Measurements from ENCODE around the gene SEMA4A. TPM values are rescaled to one million over a fixed set of nuclear protein-coding genes. Genes with fewer than 3 reads are reported as not detected.

Gene SEMA4A
- total RNA-seq, 2 donors from 2014 or later, result 21.7 to 58.1 TPM

DNA sequence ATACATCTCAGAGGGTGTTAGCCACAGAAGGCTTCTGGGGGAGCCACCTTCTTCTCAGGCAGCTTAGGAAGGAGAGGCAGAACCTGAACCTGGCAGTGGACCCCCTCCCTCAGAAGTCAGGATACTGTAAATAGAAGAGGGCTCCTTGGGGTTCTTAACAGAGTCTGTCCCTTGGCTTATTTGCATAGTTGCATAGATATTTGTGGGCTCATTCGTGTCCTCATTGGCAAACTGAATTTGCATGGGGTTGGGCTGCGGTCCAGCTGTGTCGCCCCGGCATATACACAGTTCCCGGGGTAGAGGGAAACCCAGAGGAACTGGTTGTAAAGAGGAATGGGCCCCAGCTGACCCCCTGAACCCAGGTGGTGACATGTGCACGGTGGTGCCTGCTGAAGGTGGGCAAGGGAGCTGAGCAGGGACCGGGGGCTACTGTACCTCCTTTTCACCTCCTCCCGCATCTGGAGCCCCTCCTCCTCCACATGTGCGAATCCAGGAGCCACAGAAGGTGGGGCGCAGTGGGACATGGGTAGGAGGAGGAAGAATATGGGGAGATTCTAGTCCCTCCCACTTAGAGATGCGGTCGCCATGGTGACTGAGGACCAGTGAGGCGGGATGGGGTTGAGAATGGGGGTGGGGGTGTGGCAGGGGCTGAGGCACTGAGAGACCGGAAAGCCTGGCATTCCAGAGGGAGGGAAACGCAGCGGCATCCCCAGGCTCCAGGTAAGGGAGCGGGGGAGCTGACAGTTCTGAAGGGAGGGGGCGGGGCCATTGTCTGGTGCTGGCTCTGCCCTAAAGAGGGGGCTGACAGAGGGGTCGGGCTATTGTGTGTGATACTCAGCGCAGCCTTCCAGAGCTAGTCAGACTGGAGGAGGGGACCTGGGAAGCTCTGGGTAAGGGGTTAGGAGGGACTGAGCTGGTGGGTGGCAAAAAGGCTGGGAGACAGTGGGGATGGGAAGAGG is 3.7 kb upstream of the SEMA4A start:
- Mint-ChIP-seq H3K4me1 (peaks cover 52% of the 10 kb centered on the region), H3K36me3 (ENCODE audit: low read depth) (peaks cover 5% of the 10 kb centered on the region), H3K27ac (peak overlapping the region; percentile 97), H3K27me3 (no peaks in the 10 kb centered on the region), H3K4me3 (peak overlapping the region; percentile 84)
- H3K9me3 ChIP-seq (ENCODE audit: control insufficient read depth, low read length, poor library complexity, severe bottlenecking), result no peaks in the 10 kb centered on the region
- ATAC-seq (peak; percentile 1), DNase-seq (no peak)

DNA sequence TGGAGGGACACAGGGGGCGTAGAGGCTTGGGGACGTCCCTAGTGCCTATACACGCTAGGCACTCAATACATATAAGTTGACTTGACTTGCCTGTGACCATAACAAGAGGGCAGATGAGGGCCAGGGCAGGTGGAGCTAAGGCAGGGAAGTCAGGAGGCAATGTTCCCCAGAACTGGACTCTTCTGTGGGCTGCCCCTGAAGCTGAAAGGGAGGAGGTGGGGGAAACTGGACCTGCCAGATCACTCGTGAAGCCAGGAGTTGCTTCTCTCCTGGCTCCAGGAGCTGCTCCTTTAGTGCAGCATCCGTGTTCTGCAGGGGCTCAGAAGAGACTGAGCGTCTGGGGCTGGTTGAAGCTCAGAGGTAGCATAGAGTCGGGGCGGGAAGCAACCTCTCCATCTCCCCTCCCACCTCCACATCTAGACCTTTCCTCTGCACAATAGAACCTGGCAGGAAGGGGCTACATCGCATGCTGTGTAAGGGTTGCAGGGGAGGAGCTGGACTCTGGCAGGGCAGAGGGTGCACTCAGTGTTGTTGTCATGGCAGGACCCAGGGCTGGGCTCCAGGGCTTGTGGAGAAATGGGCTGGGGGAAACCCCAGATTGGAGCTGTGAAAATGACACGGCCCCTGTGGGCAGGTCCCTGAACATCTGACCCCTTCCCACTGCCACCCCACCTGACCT is 2.9 kb upstream of the SEMA4A start:
- H3K9me3 ChIP-seq (ENCODE audit: control insufficient read depth, low read length, poor library complexity, severe bottlenecking), result no peaks in the 10 kb centered on the region
- Mint-ChIP-seq H3K27ac (peak overlapping the region; percentile 97), H3K27me3 (no peaks in the 10 kb centered on the region), H3K4me1 (peaks cover 50% of the 10 kb centered on the region), H3K36me3 (ENCODE audit: low read depth) (peaks cover 5% of the 10 kb centered on the region), H3K4me3 (peak overlapping the region; percentile 84)
- ATAC-seq (peak; percentile 1), DNase-seq (no peak)

DNA sequence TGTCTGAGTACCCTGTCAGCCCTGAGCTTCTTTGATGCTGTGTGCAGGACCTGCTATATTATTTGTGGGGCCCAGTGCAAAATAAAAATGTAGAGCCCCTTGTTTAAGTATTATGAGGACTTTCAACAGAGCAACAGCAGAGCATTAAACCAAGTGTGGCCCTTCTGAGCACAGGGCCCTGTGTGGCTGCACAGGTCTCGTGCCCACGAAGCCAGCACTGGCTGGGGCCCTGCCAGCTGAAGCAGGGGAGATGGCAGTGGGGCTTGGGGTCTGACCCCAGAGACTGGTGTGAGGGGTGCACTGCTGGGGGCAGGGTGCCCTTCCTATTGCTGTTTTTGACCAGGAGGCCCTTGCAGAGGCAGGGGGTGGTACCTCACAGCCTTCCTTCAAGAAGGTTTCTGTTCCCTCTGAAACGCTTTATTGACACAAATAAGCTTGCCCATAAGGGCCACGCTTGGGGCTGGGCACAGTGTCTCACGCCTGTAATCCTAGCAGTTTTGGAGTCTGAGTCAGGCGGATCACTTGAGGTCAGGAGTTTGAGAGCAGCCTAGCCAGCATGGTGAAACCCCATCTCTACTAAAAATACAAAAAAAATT is 2.2 kb upstream of the SEMA4A start:
- Mint-ChIP-seq H3K4me1 (peaks cover 47% of the 10 kb centered on the region), H3K4me3 (peak overlapping the region; percentile 84), H3K27ac (peak overlapping the region; percentile 97), H3K36me3 (ENCODE audit: low read depth) (peaks cover 5% of the 10 kb centered on the region), H3K27me3 (no peaks in the 10 kb centered on the region)
- no peak for DNase-seq
- no peak for ATAC-seq
- no peaks in the 10 kb centered on the region for H3K9me3 ChIP-seq (ENCODE audit: control insufficient read depth, low read length, poor library complexity, severe bottlenecking)

DNA sequence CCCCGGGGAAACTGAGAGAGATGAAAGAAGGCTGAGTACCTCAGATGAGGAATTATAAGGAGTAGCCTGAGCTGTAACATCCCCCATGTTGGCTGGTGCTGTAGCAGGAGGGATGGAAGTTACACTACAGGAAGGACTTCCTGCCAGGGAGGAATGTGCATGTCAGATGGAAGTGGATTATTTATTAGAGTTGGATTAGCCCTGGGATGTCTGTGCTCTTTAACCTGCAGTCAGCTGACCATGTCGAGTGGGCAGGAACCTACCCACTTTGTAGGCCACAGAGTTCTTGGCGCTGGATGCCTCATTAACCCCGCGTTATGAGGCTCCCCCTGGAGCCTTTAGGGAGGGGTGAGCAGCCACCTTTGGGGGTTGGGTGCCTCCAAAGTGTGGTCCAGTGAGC is 757 bp upstream of the SEMA4A start:
- peaks cover 5% of the 10 kb centered on the region for H3K36me3 Mint-ChIP-seq (ENCODE audit: low read depth)
- H3K27ac Mint-ChIP-seq, result peak overlapping the region; percentile 97

DNA sequence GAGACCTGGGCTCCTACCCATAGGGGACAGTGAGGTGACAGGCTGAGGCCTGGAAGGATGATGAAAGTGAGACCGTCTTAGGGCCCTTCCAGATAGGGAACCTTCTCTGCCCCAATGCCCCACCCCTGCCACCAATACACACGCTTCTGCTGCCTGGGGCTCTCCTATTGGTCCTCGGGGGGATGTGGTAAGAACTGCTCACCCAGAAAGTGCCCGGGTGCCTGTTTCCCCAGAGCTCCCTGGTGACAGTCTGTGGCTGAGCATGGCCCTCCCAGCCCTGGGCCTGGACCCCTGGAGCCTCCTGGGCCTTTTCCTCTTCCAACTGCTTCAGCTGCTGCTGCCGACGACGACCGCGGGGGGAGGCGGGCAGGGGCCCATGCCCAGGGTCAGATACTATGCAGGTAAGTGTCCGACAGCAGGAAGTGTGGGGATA is 948 bp downstream of the SEMA4A start:
- H3K36me3 Mint-ChIP-seq (ENCODE audit: low read depth), result peaks cover 5% of the 10 kb centered on the region
- DNase-seq (no peak), ATAC-seq (peak; percentile 32)
- H3K9me3 ChIP-seq (ENCODE audit: control insufficient read depth, low read length, poor library complexity, severe bottlenecking), result no peaks in the 10 kb centered on the region
- peaks cover 40% of the 10 kb centered on the region for H3K4me1 Mint-ChIP-seq
- no peaks in the 10 kb centered on the region for H3K27me3 Mint-ChIP-seq
- peak overlapping the region; percentile 73 for H3K4me3 Mint-ChIP-seq
- H3K27ac Mint-ChIP-seq, result peak overlapping the region; percentile 97

More for the DNA sequence above, 757 bp upstream of the SEMA4A start:
- no peaks in the 10 kb centered on the region for H3K9me3 ChIP-seq (ENCODE audit: control insufficient read depth, low read length, poor library complexity, severe bottlenecking)
- Mint-ChIP-seq H3K27me3 (no peaks in the 10 kb centered on the region), H3K4me3 (peak overlapping the region; percentile 66), H3K4me1 (peaks cover 45% of the 10 kb centered on the region)
- DNase-seq, result no peak
- no peak for ATAC-seq

DNA sequence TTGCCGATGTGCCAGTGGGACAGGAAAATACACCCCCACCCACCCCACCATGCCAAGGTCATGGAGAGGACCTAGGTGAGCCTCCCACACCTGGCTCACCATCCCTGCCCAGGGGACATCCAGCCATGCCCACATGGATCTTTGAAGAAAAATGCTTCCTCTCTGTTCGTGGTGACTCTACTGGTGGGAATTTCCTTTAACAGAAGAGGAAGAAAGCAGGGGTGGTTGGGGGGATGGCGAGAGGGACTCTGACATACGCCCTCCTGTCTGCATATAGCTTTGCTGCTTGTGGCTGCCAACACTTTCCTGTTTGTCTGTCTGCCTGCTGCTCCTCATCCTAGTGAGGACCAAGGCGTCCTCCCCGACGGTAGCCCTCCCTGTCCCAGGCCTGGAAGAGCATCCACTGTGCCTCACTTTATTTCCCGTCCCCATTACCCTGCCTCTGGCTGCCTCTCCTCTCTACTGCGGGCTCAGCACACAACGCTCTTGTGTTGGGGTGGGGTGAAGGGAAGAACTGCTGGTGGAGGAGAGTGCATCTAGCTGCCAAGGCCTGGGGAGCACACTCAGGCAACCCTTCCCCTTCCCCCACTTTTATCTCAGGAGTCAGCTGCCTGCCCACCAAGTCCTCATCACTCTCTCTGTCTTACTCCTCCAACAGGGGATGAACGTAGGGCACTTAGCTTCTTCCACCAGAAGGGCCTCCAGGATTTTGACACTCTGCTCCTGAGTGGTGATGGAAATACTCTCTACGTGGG is 2.5 kb downstream of the SEMA4A start:
- Mint-ChIP-seq H3K36me3 (ENCODE audit: low read depth) (peaks cover 5% of the 10 kb centered on the region), H3K4me3 (peak overlapping the region; percentile 84), H3K27me3 (no peaks in the 10 kb centered on the region), H3K27ac (peak overlapping the region; percentile 97), H3K4me1 (peaks cover 39% of the 10 kb centered on the region)
- DNase-seq (no peak), ATAC-seq (no peak)
- H3K9me3 ChIP-seq (ENCODE audit: control insufficient read depth, low read length, poor library complexity, severe bottlenecking), result no peaks in the 10 kb centered on the region

DNA sequence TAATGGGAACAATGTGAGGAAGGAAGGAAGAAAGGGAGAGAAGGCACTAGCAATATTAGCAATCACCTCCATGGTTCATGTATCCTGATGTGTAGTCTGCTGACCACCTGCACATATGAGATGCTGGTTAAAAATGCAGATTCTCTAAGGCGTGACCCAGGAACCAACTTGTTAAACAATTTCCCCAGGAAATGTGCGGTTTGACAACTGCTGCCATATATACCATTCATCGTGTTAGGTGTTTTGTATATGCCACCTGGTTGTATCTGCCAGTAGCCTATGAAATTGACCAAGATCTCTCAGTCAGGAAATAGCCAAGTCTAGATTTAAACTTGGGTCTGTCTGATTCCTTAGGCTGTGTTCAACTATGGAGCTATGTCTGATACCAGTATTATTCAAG is 4.1 kb downstream of the SEMA4A start:
- H3K36me3 Mint-ChIP-seq (ENCODE audit: low read depth), result peaks cover 5% of the 10 kb centered on the region

DNA sequence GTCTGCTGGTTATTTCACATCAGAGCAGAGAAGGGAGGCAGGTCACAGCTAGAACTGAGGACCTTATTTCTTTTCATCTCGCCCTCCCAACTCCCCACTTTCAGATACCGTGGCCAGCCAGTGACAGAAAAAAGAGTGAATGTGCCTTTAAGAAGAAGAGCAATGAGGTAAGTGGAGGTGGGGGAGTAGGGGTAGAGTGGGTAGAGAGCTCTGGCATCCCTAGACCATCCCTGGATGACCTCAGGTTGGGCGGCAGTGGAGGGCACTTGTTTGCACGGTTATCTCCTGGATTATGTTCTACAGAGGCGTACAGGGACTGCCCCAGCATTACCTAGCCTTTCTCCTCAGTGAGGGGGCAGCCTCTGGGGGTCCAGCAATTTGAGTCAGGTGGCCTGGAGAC is 4.6 kb downstream of the SEMA4A start:
- H3K9me3 ChIP-seq (ENCODE audit: control insufficient read depth, low read length, poor library complexity, severe bottlenecking), result no peaks in the 10 kb centered on the region
- ATAC-seq (no peak), DNase-seq (no peak)
- Mint-ChIP-seq H3K27me3 (no peaks in the 10 kb centered on the region), H3K27ac (peak overlapping the region; percentile 97), H3K4me3 (peak overlapping the region; percentile 79), H3K36me3 (ENCODE audit: low read depth) (peaks cover 5% of the 10 kb centered on the region), H3K4me1 (peaks cover 33% of the 10 kb centered on the region)

More for the DNA sequence above, 4.1 kb downstream of the SEMA4A start:
- DNase-seq, result no peak
- Mint-ChIP-seq H3K4me1 (peaks cover 37% of the 10 kb centered on the region), H3K27me3 (no peaks in the 10 kb centered on the region), H3K4me3 (peak overlapping the region; percentile 79), H3K27ac (peak overlapping the region; percentile 97)
- no peaks in the 10 kb centered on the region for H3K9me3 ChIP-seq (ENCODE audit: control insufficient read depth, low read length, poor library complexity, severe bottlenecking)
- ATAC-seq, result no peak

DNA sequence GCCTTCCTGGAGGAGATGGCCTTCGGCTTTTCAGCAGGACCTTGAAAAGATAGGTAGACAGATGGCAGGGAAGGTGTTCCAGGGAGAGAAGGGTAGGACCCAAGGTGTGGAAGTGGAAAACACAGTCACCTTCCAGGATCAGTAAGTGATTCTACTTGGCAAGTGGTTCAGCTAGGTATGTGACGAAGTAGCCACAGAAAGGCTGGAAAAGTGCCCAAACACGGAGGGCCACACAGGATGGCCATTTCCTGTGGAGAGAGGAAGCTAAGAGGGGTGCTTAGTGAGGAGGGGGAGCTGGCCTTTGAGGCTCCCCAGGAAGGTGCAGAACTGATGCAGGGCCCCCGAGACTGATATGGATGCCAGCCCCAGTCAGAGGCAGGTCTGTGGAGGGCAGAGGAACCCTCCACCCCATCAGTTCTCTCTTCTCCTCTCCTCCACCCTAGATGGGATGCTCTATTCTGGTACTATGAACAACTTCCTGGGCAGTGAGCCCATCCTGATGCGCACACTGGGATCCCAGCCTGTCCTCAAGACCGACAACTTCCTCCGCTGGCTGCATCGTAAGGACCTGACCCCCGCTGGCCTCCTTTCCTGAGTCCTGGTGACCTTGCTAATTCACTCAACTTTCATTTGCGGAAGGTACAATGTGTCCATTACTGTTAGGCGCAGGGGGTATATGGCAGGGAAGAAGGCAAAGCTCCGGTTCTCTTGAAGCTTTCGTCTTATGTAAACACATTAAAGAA is 6.8 kb downstream of the SEMA4A start:
- no peaks in the 10 kb centered on the region for H3K9me3 ChIP-seq (ENCODE audit: control insufficient read depth, low read length, poor library complexity, severe bottlenecking)
- no peaks in the 10 kb centered on the region for H3K27me3 Mint-ChIP-seq
- ATAC-seq, result no peak
- no peak for DNase-seq
- peak overlapping the region; percentile 95 for H3K4me3 Mint-ChIP-seq
- H3K4me1 Mint-ChIP-seq, result peaks cover 27% of the 10 kb centered on the region
- no peak overlapping the region for H3K27ac Mint-ChIP-seq
- no peaks in the 10 kb centered on the region for H3K36me3 Mint-ChIP-seq (ENCODE audit: low read depth)

DNA sequence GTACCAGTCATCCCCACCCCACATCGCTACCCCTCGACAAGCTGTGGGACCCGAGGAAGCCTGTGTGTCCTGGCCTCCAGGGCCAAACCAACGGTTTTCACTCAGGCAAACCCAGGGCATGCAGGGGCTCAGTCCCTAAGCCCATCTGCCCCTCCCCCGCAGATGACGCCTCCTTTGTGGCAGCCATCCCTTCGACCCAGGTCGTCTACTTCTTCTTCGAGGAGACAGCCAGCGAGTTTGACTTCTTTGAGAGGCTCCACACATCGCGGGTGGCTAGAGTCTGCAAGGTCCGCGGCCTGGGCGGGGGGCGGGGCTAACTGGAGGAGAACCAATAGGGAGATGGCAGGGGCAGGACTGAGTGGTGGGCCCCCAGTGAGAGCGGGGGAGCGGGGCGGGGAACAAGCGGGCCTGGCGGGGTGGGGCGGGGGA is 7.4 kb downstream of the SEMA4A start:
- ATAC-seq, result peak; percentile 64
- Mint-ChIP-seq H3K36me3 (ENCODE audit: low read depth) (no peaks in the 10 kb centered on the region), H3K27ac (peak overlapping the region; percentile 87), H3K27me3 (no peaks in the 10 kb centered on the region), H3K4me1 (peaks cover 29% of the 10 kb centered on the region), H3K4me3 (peak overlapping the region; percentile 95)
- no peaks in the 10 kb centered on the region for H3K9me3 ChIP-seq (ENCODE audit: control insufficient read depth, low read length, poor library complexity, severe bottlenecking)
- peak in 2 of 3 donors; percentile 57 to 66 for DNase-seq

DNA sequence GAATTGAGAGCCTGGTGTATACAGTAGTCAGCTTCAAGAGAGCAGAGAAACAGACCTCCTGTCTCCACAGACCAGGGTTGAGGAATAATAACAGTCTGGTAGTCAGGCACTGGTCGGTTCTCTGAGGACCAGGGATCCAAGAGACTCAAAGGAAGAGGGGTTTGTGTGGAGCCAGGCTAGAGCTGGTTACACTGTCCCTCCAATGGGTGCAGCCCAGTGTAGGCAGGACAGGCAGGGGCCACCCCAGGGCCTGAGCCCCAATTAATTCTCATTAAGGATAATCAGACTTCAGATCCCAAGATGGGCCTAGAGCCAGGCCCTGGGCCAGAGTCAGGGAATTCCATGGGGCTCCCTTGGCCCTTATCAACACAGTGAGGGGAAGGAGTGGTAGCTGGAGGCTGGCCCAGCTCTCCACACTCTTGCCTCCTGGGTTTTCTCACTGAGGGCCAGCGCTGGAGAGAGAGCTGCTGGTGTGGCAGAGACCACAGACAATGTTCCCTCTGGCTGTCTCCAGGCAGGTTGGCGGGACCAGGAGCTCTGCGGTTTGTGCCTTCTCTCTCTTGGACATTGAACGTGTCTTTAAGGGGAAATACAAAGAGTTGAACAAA is 9.1 kb downstream of the SEMA4A start:
- H3K27me3 Mint-ChIP-seq, result no peaks in the 10 kb centered on the region
- no peaks in the 10 kb centered on the region for H3K9me3 ChIP-seq (ENCODE audit: control insufficient read depth, low read length, poor library complexity, severe bottlenecking)
- H3K4me1 Mint-ChIP-seq, result peaks cover 19% of the 10 kb centered on the region
- no peaks in the 10 kb centered on the region for H3K36me3 Mint-ChIP-seq (ENCODE audit: low read depth)
- H3K4me3 Mint-ChIP-seq, result no peak overlapping the region
- DNase-seq (no peak), ATAC-seq (no peak)
- peak overlapping the region; percentile 87 for H3K27ac Mint-ChIP-seq

DNA sequence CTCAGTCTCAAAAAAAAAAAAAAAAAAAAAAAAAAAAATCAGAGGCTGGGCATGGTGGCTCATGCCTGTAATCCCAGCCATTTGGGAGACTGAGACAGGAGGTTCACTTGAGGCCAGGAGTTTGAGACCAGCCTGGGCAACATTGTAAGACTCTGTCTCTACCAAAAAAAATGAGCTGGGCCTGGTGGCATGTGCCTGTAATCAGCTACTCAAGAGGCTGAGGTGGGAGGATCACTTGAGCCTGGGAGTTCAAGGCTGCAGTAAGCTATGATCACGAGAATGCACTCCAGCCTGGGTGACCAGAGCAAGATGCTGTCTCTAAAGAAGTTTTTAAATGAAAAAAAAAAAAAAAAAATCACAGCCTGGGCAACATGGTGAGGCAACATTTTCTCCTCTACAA is 10.3 kb downstream of the SEMA4A start:
- no peaks in the 10 kb centered on the region for H3K27me3 Mint-ChIP-seq
- DNase-seq (no peak), ATAC-seq (no peak)
- no peaks in the 10 kb centered on the region for H3K9me3 ChIP-seq (ENCODE audit: control insufficient read depth, low read length, poor library complexity, severe bottlenecking)
- H3K4me3 Mint-ChIP-seq, result no peak overlapping the region
- no peak overlapping the region for H3K27ac Mint-ChIP-seq
- no peaks in the 10 kb centered on the region for H3K36me3 Mint-ChIP-seq (ENCODE audit: low read depth)
- peaks cover 15% of the 10 kb centered on the region for H3K4me1 Mint-ChIP-seq
